GM21423 (cell line): ENCODE data around the gene CDK17.
A peak's percentile ranks its signal among the peaks of the same experiment; 100 is the strongest.
"Not testable (repeated sequence)": the region's sequence is repeated elsewhere in the genome, so short reads cannot be mapped to it uniquely, and the experiment has no call there.

Source experiments
- ATAC-seq: cut with Tn5 transposase; IDR thresholded peaks from one replicate; pipeline ENCODE4 v1.9.1; 2021; ENCODE audit warnings: mild to moderate bottlenecking, moderate library complexity; ENCODE audit not compliant: unreplicated experiment

Gene CDK17

GRCh38 chr12:96419576-96420276, 19.5 kb upstream of the CDK17 start:
- ATAC-seq, result peak; percentile 40

GRCh38 chr12:96417688-96418087, 17.4 kb upstream of the CDK17 start:
- peak; percentile 61 for ATAC-seq

- no peak for ATAC-seq
Observed at GRCh38 chr12:96416033-96416799, 16.0 kb upstream of the CDK17 start.

- no peak for ATAC-seq
Observed at GRCh38 chr12:96414637-96415036, 14.4 kb upstream of the CDK17 start.

- no peak for ATAC-seq
Observed at GRCh38 chr12:96412431-96412830, 12.2 kb upstream of the CDK17 start.

- ATAC-seq, result no peak
Observed at GRCh38 chr12:96409731-96410130, 9.5 kb upstream of the CDK17 start.

GRCh38 chr12:96408993-96409392, 8.8 kb upstream of the CDK17 start:
- ATAC-seq, result no peak

GRCh38 chr12:96407429-96408097, 7.3 kb upstream of the CDK17 start:
- peak; percentile 92 for ATAC-seq

- ATAC-seq, result no peak
Observed at GRCh38 chr12:96404696-96405095, 4.5 kb upstream of the CDK17 start.

GRCh38 chr12:96403870-96404269, 3.6 kb upstream of the CDK17 start:
- ATAC-seq, result no peak

GRCh38 chr12:96402522-96402921, 2.3 kb upstream of the CDK17 start:
- ATAC-seq, result not testable (repeated sequence)

- ATAC-seq, result no peak
Observed at GRCh38 chr12:96402061-96402460, 1.8 kb upstream of the CDK17 start.

GRCh38 chr12:96401076-96401871, 1.0 kb upstream of the CDK17 start:
- ATAC-seq, result peak; percentile 23

GRCh38 chr12:96400631-96401075, 414 bp upstream of the CDK17 start:
- ATAC-seq, result peak; percentile 3

- ATAC-seq, result peak; percentile 31
Observed at GRCh38 chr12:96399120-96399918, 920 bp downstream of the CDK17 start.

GRCh38 chr12:96398424-96399119, 1.7 kb downstream of the CDK17 start:
- ATAC-seq, result no peak

GRCh38 chr12:96397756-96398423, 2.3 kb downstream of the CDK17 start:
- no peak for ATAC-seq

- ATAC-seq, result no peak
Observed at GRCh38 chr12:96396914-96397313, 3.3 kb downstream of the CDK17 start.

- ATAC-seq, result no peak
Observed at GRCh38 chr12:96396209-96396608, 4.0 kb downstream of the CDK17 start.
